Amniotic stem cell (primary cell): ENCODE results near the gene TM7SF2.

Source experiments
- DNase-seq: peaks from one replicate; lab custom pipeline; 2025; lab: John Stamatoyannopoulos, UW

Gene TM7SF2

DNA sequence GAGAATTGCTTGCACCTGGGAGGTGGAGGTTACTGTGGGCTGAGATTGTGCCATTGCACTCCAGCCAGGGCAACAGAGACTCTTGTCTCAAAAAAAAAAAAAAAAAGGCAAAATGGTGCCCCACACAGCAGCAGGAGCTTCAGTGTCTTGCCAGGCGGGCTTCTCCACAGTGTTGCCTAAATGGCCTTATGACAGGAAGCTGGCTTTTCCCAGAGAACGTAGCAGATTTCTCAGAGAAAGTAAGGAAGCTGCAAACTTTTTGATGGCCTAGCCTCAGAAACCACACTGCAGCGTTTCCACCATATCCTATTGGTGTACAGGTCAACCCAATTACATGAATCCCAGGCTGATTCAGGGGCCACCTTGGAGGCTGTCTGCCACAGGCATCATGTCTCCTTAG is 45.7 kb downstream of the TM7SF2 start:
- DNase-seq, result no peak

GRCh38 chr11:65159012-65159411 is 47.3 kb downstream of the TM7SF2 start:
- no peak for DNase-seq

- no peak for DNase-seq
Observed at GRCh38 chr11:65160643-65161042, 49.0 kb downstream of the TM7SF2 start.

- no peak for DNase-seq
Observed at GRCh38 chr11:65163684-65164083, 52.0 kb downstream of the TM7SF2 start.
